ENCODE data around the gene PHIP.

PHIP gene

DNA sequence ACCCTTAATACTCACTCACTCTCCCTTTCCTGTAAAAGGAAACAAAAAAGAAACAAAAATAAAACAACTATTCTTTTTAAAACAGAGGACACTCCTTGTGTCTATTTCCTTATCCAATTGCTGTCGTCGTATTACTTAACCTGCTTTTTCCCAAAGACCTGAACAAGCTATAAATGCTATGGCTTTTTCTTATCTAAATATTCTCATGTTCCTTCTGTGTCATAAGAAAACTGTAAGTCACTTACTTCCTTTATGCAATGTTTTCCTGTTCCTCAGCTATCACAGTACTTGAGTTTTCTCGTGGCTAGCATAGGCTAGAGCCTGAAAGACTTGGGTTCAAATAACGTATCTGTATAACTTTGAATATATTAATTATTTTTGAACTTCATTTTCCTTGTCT, 111.5 kb downstream of the PHIP start:
- TF ChIP-seq, protein P1, sequence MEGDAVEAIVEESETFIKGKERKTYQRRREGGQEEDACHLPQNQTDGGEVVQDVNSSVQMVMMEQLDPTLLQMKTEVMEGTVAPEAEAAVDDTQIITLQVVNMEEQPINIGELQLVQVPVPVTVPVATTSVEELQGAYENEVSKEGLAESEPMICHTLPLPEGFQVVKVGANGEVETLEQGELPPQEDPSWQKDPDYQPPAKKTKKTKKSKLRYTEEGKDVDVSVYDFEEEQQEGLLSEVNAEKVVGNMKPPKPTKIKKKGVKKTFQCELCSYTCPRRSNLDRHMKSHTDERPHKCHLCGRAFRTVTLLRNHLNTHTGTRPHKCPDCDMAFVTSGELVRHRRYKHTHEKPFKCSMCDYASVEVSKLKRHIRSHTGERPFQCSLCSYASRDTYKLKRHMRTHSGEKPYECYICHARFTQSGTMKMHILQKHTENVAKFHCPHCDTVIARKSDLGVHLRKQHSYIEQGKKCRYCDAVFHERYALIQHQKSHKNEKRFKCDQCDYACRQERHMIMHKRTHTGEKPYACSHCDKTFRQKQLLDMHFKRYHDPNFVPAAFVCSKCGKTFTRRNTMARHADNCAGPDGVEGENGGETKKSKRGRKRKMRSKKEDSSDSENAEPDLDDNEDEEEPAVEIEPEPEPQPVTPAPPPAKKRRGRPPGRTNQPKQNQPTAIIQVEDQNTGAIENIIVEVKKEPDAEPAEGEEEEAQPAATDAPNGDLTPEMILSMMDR (IDR thresholded peaks at IDR 0.05; ENCODE audit: borderline replicate concordance, control extremely low read depth, extremely low read depth, insufficient read depth, missing control alignments) = no peak
- DNase-seq (ENCODE audit: low spot score) = no peak
- in situ Hi-C loops (cut with MboI; ENCODE audit: low sequenced_read_pairs, unreplicated experiment) = no loop called here

DNA sequence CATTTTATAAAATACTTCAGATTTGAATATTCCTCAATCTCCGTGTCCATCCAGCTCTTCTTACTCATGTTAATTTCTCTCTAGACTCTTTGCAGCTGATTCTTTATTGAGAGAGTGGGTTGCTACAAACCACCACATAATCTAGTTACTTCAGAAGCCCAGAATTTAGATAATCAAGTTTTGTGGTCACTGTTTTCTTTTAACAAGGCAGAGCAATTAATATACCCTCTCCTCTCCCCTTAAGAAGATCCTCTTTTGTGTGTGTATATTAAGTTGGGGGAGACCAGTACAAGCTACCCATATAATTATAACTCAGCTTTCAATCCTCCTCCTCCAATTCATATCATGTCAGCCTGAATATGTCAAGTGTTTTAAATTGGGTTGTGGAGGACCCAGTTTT, 115.6 kb downstream of the PHIP start:
- TF ChIP-seq, protein P1 (IDR thresholded peaks at IDR 0.05; ENCODE audit: borderline replicate concordance, control extremely low read depth, extremely low read depth, insufficient read depth, missing control alignments) = no peak
- DNase-seq (ENCODE audit: low spot score) = no peak
- in situ Hi-C loops (cut with MboI; ENCODE audit: low sequenced_read_pairs, unreplicated experiment) = no loop called here

DNA sequence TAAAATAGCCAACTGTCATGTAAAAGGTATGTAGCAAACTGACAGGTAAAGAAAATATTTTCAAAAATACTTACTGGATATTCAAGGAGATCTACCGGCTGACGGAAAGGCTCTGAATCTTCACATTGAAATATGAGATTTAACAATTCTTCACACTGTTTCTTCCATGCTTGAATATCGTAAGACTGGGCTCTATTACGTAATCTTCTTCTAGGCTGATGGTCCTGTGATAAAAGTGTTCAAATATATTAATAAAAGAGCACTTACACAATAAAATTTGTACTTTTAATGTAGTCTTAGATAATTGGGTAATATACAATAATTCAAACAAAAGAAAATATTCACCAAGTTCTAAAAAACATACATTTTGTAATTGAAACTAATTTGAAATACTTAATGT, 123.3 kb downstream of the PHIP start:
- no peak for DNase-seq (ENCODE audit: low spot score)
- in situ Hi-C loops (cut with MboI; ENCODE audit: low sequenced_read_pairs, unreplicated experiment) = no loop called here
- TF ChIP-seq, protein P1 (IDR thresholded peaks at IDR 0.05; ENCODE audit: borderline replicate concordance, control extremely low read depth, extremely low read depth, insufficient read depth, missing control alignments) = no peak

DNA sequence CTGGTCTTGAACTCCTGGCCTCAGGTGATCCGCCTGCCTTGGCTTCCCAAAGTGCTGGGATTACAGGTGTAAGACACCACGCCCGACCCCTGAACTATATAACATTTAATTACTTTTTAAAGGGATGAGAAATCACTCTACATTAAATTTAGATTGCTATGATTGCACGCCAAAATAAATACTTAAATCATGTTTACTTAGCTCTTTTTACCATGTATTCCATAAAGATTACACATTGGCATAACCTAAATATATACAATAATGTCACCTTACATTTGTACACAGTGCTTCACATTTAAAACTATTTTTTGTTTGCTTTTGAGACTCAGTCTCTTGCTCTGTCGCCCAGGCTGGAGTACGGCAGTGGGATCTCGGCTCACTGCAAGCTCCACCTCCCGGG, 124.3 kb downstream of the PHIP start:
- in situ Hi-C loops (cut with MboI; ENCODE audit: low sequenced_read_pairs, unreplicated experiment) = no loop called here
- TF ChIP-seq, protein P1 (IDR thresholded peaks at IDR 0.05; ENCODE audit: borderline replicate concordance, control extremely low read depth, extremely low read depth, insufficient read depth, missing control alignments) = no peak
- DNase-seq (ENCODE audit: low spot score) = no peak

DNA sequence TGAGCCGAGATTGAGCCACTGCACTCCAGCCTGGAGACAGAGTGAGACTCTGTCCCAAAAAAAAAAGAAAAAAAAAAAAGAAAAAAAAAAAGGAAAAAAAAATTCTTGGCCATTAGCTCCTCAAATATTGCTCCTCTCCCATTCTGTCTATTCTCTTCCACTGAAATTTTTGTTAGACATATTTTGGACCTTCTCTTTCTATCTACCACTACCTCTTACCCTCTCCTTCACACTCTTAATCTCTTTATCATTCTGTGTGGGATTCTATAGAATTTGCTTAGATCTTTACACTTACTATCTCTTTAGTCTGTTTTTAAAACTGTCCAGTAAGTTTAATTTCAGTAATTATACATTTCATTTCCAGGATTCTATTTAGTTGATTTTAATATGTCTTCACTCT, 125.7 kb downstream of the PHIP start:
- no peak for DNase-seq (ENCODE audit: low spot score)
- TF ChIP-seq, protein P1 (IDR thresholded peaks at IDR 0.05; ENCODE audit: borderline replicate concordance, control extremely low read depth, extremely low read depth, insufficient read depth, missing control alignments) = no peak
- in situ Hi-C loops (cut with MboI; ENCODE audit: low sequenced_read_pairs, unreplicated experiment) = no loop called here

DNA sequence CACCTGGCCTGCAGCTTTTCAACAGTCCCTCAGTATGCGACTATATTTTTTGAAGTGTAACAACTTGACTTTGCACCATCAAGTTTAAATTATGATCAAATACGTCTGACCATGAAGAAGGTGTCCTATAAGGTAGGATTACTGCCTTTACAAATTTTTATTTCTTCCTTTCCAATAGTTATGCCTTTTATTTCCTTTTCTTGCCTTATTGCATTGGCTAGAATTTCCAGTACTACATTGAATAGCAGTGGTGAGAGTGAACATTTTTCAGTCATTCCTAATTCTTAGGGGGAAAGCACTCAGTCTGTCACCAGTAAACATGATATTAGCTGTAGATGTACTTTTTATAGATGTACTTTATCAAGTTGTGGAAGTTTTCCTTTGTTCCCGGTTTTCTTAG, 129.3 kb downstream of the PHIP start:
- DNase-seq (ENCODE audit: low spot score) = no peak
- in situ Hi-C loops (cut with MboI; ENCODE audit: low sequenced_read_pairs, unreplicated experiment) = no loop called here
- TF ChIP-seq, protein P1 (IDR thresholded peaks at IDR 0.05; ENCODE audit: borderline replicate concordance, control extremely low read depth, extremely low read depth, insufficient read depth, missing control alignments) = no peak

DNA sequence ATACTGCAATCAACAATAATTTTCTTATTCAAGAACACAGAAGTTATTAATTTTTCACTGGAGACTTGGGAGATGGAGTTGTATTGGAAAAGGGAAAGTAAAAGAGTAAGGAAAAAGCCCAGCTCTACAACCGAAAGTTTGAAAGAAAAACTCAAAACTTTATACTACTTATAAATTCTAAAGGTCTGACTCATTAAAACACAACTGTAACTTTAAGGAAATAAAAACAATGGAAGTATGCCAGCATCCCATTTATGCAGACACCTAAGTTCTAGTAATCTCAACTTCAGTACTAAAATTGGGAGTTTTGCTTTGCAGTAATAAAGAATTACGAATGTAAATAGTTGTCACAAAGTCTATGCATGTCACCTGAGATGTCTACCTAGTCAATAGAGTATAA, 130.1 kb downstream of the PHIP start:
- in situ Hi-C loops (cut with MboI; ENCODE audit: low sequenced_read_pairs, unreplicated experiment) = no loop called here
- DNase-seq (ENCODE audit: low spot score) = no peak
- TF ChIP-seq, protein P1 (IDR thresholded peaks at IDR 0.05; ENCODE audit: borderline replicate concordance, control extremely low read depth, extremely low read depth, insufficient read depth, missing control alignments) = no peak

All from GM13976 (cell line).